Right lobe of liver (tissue), 4 donors: ENCODE measurements around the gene NEDD4L.

ENCODE experiments used
- CTCF ChIP-seq, 4 donors: fragments of 200-600 bp in 3 of 4; fragments of 450-650 bp in 1 of 4; IDR thresholded peaks; one replicate each; pipeline versions ENCODE4 v1.5.1 to v1.8.0; 2016 to 2022; ENCODE audit warnings: antibody characterized with exemption in 4 of 4, mild to moderate bottlenecking in 2 of 4
- POLR2A ChIP-seq: fragments of 450-650 bp; IDR thresholded peaks from one replicate; pipeline ENCODE4 v1.6.1; 2017; ENCODE audit warnings: antibody characterized with exemption, mild to moderate bottlenecking
- donor health status: DM: no; HTN: no; CAD: no.
- donor health status: DM: no; HTN: no; CAD: no.
- donor health status: DM: no; HTN: yes; CAD: no.

DNA sequence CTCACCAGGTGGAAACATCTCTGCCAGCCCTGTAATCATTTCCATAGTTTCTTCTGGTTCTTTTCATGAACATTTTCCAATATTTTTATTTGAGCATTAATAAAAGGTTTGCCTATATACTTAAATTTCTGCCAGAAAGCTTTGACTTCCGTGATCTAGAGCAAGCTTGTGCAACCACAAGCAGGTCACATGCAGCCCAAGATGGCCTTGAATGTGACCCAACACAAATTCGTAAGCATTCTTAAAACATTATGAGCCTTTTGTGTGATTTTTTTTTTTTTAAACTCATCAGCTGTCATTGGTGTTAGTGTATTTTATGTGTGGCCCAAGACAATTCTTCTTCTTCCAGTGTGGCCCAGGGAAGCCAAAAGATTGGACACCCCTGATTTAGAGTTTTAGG lies 51.6 kb downstream of the NEDD4L start:
- TF ChIP-seq CTCF (IDR thresholded peaks at IDR 0.05) (no peak), POLR2A (no peak)
